Occipital lobe (tissue), 2 donors: ENCODE data around the gene IL17F. TPM values are rescaled to one million over a fixed set of nuclear protein-coding genes. Genes with fewer than 3 reads are reported as not detected.
"Not testable (repeated sequence)": the region's sequence is repeated elsewhere in the genome, so short reads cannot be mapped to it uniquely, and the experiment has no call there.

ENCODE experiments used
- DNase-seq: peaks from one replicate; lab custom pipeline; 2025; lab: John Stamatoyannopoulos, UW
- total RNA-seq: library from RNA; depleted of rRNA; stranded (reverse); fragments of >200 nt; gene quantifications from one replicate; pipeline ENCODE4 v1.2.3, GENCODE V29; 2014

IL17F gene
- total RNA-seq, 1 donor from 2014 or later = not detected

GRCh38 chr6:52245425-52245824 lies 1.1 kb upstream of the IL17F start:
- DNase-seq = no peak

DNA sequence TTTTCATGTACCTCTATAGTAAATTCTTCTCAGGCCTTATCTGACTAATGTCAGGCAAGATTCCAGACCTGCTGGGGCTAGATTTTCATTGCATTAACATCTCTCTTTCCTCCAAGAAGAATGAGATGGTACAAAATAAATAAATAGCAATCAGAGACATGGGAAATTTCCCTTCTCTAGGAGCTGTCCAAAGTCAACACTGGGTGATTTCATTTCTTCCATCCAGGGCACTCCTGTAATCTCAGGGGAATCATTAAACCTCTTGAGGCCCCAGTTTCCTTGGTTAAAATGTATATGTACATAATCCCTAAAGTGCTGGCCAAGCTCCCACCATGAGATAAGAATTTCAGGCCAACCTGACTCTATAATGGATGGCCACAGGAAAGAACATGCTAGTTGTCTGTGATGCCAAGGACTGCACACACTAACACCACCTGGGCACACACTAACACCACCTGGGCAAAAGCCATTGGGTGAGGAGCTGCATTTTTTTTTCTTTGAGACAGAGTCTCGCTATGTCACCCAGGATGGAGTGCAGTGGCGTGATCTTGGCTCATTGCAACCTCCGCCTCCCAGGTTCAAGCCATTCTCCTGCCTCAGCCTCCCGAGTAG lies 912 bp downstream of the IL17F start:
- no peak for DNase-seq

DNA sequence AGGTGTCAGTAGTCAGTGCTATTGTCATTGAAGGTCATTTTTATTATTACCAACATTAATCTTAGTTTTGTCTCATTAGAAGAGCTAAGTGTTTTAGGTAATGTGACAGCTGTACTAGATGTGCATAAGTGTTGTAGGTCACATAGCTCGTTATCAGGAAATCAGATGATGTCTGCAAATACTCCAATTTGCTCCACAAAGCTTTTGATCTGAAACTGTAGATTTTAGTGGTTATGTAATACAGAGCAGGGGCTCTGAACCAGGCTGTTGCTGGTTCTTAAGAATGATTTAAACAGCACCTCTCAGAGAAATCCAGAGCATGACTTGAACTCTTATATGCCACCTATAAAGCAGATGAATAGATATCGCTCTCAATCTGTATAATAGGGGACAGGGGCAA lies 2.5 kb downstream of the IL17F start:
- DNase-seq = no peak

DNA sequence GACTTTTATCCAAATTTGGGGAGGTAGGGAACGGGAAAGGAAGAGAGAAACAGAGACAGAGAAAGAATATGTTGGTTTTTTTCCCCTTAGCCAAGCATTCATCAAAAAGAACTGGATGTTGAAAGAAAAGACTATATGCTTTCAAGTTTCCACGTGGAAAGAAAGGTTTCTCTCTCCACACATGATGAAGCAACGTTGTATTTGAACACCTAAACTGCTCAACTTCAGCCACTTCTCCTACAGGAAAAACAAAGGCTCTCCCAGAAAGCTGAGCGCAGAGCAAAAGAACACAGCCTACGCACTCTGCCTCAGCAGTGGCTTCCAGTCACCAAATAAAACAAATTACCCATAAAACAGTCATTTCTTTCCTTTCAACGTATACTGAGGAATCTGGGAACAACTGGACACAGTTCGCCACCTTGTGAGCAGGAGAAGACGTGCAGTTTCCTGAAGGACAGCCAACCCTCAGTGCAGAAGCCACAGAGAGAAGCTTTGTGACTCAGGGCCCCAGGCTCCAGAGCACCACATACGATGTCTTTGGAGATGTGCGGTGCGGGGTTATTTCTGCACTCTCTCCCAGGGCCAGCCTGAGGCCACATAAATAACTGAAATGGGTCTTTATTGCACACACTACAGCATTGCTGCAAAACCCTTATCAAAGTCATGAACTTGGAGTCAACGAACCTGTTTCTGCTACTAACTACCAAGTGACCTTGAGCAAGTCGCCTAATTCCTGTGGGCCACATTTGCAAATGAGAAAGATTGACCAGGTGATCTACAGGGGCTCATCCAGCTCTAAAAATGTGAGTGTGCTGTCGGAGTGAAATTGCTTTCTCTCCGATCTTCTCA lies 10.1 kb downstream of the IL17F start:
- no peak for DNase-seq

DNA sequence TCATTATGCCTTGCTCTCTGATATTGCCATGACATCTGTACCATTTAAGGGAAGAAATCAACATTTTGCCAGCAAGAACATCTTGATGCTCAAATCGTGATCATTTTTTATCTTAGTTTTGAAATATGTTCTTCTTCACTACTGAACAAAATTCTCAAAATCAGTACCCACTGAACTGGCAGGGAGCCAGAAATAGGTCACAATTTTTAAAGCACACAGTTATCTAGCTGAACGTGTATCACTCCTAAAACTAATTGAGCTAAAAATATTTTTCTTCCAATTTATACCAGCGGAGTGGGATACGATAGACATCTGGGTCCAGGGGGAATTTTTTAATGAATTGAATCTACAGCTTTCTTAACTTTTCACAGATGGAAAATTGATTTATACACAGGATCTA lies 11.3 kb downstream of the IL17F start:
- no peak for DNase-seq

DNA sequence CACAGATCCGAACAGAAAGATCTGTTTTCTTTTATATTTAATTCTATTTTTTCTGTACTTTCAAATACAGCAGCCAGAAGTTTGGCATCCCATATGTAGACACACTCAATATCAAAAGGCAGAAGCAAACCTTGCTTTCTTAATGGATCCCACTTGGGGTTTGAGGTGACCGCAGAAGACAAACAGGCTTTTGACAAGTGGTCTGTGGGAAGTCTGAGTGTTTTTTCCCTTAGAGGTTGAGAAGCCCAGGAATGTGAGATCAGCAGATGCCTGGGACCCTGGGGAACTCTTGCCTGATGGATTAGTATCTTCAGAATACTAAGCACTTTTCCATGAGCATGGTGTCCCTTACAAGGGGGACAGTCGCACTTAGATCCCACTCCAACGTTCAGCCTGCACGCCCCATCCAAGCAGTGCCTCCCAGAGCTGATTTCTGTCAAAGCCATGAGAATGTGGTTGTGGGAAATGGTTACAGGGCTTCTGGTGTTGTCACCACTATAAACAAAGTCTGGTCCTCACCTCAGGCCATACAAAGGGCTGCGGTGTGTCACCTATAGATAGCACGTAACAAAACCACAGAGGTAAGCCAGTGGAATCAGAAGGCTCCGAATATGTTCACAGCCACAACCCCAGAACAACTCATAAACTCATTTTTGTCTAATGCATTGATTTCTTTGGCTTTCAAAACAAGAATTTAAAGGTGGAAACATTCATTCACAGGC lies 12.7 kb downstream of the IL17F start:
- no peak for DNase-seq

DNA sequence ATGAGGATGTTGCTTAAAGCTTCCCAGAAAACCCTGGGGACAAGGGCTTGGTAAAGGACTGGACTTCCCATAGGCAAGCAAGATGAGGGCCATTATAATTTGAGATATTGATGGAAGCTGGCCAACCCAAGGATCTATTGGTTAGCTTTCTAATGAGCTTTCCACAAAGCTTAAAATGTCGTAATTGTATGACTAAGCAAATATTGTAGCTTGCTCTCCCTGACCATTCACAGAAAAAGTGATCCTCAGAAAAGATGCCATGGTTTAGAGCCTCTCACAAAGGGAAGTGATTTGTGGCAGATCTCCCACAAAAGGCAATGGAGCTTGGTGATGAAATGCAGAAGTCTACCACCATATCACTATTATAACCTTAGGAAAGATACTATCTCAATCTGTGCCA lies 13.6 kb downstream of the IL17F start:
- no peak for DNase-seq

DNA sequence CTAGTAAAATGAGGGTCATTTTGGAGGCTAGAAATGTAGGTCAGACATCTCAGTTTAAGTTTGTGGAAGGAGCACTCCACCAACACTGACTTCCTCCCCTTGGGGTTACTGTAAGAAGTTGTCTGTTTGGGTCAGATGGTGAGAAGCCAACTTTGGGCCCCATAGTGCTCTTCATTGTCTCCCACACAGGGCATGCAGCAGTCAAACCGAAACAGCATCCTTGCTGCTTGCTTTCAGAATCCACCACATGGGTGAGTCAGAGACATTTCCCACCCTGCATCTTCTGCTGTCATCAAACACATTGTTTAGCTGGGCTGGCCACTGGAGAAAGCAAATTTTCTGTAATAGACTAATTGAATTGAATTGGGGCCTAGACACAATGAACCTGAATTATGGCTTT lies 16.8 kb downstream of the IL17F start:
- DNase-seq = no peak

- DNase-seq = no peak
These were observed 23.0 kb downstream of the IL17F start for GRCh38 chr6:52221302-52221701.

DNA sequence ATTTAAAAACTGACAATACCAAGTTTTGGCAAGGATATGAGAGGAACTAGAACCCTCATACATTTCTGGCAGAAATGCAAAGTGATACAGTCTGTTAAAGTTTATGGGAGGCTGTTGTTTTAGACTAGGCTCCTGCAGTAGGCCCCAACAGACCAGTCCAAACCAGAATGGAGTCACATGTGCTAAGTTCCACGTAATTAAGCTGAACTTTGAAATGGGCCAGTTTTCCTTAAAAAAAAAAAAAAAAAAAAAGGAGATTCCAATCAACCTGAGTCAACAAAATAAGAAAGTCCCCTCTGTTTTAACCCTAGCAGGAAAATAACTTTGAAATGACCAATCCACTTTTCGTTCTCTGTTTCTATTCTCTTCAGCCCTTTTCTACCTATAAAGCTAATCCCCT lies 26.5 kb downstream of the IL17F start:
- no peak for DNase-seq

GRCh38 chr6:52216932-52217575 lies 27.2 kb downstream of the IL17F start:
- DNase-seq = no peak

DNA sequence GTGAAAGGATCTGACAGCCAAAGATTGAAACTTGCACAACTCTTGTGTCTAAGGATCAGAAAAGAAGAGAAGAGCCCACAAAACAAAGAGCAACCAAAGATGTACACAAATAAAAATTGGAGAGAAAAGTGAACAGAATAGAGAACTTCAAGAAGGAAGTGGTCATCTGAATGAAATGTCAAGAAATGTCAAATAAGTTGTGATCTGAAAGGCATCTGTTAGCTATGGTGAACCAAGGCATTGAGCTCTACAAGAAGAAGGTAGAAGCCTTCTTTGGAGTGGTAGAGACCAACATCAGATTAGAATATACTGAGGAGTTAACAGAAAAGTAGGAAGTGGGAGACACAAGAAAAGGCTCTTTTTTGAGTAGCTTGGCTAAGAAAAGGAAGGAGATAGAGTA lies 28.5 kb downstream of the IL17F start:
- DNase-seq = no peak

DNA sequence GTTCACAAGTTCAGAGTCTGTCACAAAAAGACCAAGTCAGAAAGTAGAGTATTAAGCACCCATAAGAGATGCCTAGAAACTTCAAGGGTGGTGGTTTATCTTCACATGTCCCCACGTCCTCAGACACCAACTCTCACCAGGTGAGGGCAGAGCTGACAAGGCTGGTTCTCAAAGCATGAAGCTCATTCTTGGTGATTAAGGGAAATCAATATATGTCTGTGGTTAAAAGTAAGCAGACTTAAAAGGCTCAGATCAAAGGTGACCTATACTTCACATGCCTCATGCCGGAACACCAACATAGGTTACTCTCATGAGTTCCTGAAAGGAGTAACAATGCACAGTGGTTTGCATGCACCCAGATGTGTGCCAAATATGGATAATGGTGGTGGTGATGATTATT lies 31.2 kb downstream of the IL17F start:
- DNase-seq = no peak

DNA sequence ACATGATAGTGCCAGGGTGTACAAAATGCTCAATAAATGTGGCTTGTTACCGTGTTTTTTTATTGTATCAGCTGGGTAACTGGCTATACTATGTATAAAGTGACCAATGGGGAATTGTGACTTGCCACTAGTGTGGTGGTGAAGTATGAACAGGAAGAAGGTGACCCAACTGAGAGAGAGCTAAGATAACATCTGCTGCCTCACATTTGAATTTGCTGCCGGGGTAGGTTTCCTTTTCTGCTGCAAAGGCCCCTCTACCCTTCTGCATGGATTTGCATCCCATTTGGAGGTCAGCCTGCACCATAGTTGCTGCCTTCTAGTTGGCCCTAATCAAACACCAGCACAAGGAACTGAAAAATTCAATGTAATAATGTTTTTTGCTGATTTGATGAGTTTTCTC lies 34.1 kb downstream of the IL17F start:
- no peak for DNase-seq

DNA sequence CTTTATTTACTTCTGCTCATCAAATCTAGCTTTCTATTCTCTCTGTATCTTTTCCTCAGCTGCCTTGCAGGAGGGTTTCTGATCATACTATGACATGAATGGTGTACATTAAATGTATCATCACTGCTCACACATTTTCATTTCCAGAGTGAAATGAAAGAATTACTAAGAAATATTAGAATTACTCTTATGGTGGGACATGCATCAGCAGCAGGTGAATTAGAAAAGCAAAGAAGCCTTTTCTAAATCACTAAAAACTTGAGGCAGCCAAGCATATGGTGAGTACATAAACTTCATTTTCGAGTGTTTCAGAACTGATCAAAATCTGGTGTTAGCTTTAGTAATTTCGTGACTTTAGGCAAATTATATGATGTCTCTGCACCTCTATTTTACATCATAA lies 34.5 kb downstream of the IL17F start:
- DNase-seq = no peak

DNA sequence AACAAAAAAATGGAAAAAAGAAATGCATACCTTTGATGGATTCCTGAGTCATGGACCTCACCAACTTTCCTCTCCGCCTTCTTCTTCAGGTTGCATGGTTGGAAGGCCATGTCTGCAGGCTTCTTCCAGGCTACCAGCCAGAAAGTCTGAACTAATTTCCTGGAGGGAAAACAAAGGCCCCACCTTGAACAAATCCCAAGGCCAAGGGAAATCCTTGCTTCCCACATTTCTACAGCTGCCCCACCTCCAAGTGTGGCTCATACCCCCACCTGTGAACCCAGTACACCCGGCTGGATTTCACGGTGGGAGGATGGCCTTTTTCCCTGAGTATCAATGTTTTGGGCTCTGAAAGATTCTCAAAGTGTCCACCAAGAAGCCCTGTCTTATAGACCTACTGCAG lies 35.7 kb downstream of the IL17F start:
- DNase-seq = no peak

DNA sequence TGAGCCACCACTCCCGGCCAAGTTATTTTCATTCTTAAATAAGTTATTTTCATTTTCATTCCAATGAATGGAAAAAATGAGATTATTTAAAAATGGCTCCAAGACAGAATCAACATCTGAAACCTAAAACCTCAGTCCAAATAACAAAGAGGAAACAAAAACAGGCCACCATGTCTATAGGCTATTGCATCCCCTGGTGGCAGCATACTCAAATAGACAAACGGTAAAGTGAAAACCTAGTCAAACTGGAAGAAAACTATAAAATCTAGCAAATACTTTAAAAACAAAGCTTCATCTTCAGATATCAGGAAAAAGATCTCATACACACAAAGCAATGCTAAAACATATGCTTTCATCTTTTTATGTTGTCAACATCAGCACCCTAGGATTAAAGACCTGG lies 37.2 kb downstream of the IL17F start:
- no peak for DNase-seq

DNA sequence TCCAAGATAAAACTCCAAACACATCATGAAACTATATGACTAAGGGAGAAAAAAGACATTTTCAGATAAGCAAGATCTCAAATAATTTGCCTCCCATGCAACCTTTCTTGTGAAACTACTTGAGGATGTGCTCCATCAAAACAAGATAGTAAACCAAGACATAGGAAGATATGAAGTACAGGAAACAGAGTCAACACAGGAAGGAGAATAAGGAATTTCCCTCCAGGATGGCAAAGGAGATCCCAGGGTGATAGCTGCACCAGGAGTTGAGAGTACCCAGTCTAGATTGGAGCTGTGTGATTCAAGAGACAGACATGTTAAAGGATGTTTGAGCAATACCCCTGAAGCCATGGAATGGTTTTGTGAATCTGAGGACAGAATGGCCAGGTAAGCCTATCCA lies 42.8 kb downstream of the IL17F start:
- DNase-seq = no peak

- DNase-seq = no peak
These were observed 43.3 kb downstream of the IL17F start for GRCh38 chr6:52201046-52201445.

GRCh38 chr6:52200088-52200487 lies 44.2 kb downstream of the IL17F start:
- DNase-seq = not testable (repeated sequence)

- no peak for DNase-seq
These were observed 48.4 kb downstream of the IL17F start for GRCh38 chr6:52195886-52196285.

DNA sequence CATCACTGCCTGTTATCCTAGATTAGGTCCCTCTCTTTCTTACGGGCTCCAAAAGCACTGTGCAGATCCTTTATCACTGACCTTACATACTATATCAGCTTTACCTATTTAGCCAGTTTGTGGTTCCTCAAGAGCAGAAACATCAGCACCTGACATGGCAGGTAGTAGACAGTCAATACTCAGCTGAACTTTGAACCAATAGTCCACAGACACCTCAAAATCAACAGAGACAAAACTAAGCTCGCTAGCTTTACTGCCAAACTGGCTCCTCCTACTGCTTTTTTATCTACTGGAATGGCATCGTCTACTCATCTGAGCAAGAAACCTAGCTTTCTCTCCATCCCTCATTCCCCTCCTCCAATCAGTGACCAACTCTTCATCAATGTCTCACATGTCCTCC lies 52.5 kb downstream of the IL17F start:
- DNase-seq = no peak
